Tibial nerve (tissue), 4 donors: ENCODE results near the gene AKAP12. TPM values are rescaled to one million over a fixed set of nuclear protein-coding genes. Genes with fewer than 3 reads are reported as not detected.

ENCODE experiments used
- DNase-seq, 2 donors: peaks; one replicate each; pipeline ENCODE4 v3.0.0-alpha.2; 2019; ENCODE audit warnings: low spot score in 2 of 2
- H3K27ac ChIP-seq, 4 donors: fragments of 200-600 bp; sonication (generic) in 3 of 4; one replicate each; pipeline ENCODE4 v1.5.1; 2017 to 2019; ENCODE audit warnings: mild to moderate bottlenecking in 1 of 4
- H3K27me3 ChIP-seq, 2 donors: fragments of 200-600 bp; sonication (generic) in 1 of 2; one replicate each; pipeline versions ENCODE4 v1.5.1 to v1.6.0; 2017 to 2019
- H3K36me3 ChIP-seq, 3 donors: fragments of 200-600 bp; sonication (generic); one replicate each; pipeline ENCODE4 v1.5.1; 2018 to 2019
- H3K4me1 ChIP-seq, 4 donors: fragments of 200-600 bp; sonication (generic) in 3 of 4; one replicate each; pipeline ENCODE4 v1.5.1; 2017 to 2019
- H3K4me3 ChIP-seq, 4 donors: fragments of 200-600 bp; sonication (generic) in 3 of 4; one replicate each; pipeline ENCODE4 v1.5.1; 2017 to 2019; ENCODE audit warnings: mild to moderate bottlenecking in 1 of 4, moderate library complexity in 1 of 4
- H3K9me3 ChIP-seq, 4 donors: fragments of 200-600 bp; sonication (generic) in 3 of 4; one replicate each; pipeline ENCODE4 v1.5.1; 2017 to 2019
- EP300 ChIP-seq, 2 donors: sonication (generic); formaldehyde crosslinking; IDR thresholded peaks; one replicate each; pipeline ENCODE4 v1.6.1; 2017; ENCODE audit warnings: antibody characterized with exemption in 2 of 2, mild to moderate bottlenecking in 1 of 2
- POLR2A ChIP-seq, 2 donors: fragments of 450-650 bp; IDR thresholded peaks; one replicate each; pipeline ENCODE4 v1.6.1; 2017; ENCODE audit warnings: antibody characterized with exemption in 2 of 2, mild to moderate bottlenecking in 2 of 2, moderate library complexity in 2 of 2
- WGBS, 2 donors: methylation state at CpG; one replicate each; pipeline ENCODE4 v1.1.5; 2018; 5-methylcytosine and 5-hydroxymethylcytosine counted together
- total RNA-seq, 4 donors: library from RNA; depleted of rRNA; stranded (reverse); fragments of >200 nt; gene quantifications; one replicate each; pipeline ENCODE4 v1.1.0, GENCODE V29; 2016
- TF ChIP-seq, protein P1 (sequence below), 5 experiments: fragments of 200-600 bp in 3 of 5; fragments of 450-650 bp in 2 of 5; sonication (generic) in 3 of 5; IDR thresholded peaks; one replicate each; pipeline ENCODE4 v1.5.1; 2016 to 2019; ENCODE audit warnings: antibody characterized with exemption in 5 of 5, mild to moderate bottlenecking in 3 of 5, moderate library complexity in 2 of 5

The AKAP12 gene
- total RNA-seq, 4 donors from 2014 or later = 214 to 268 (median 232) TPM

DNA sequence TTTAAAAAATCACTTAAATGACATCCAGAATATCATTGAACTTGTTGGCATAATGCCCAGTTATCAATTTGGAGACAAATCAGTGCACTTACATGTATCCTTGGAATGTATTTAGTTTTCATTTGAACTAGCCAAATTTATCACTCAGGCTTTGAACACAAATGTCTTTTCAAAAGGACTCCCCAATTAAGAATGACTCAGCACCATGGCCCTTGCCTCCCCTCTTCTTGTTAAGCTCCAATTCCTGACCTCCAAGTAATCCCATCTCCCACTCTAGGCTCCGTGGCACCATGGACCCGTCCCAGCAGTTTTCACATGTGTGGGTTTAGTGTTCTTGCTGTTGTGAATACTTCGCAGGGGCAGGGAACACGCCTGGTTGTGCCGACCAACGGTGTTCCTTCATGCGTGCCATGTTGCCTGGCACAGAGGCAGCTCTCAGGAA lies 2.7 kb downstream of the AKAP12 start:
- Histone ChIP-seq H3K27me3 (peaks cover 0 to 7% of the 10 kb centered on the region in 2 donors), H3K36me3 (peaks cover 0 to 9% (median 0%) of the 10 kb centered on the region in 3 donors), H3K4me1 (peaks cover 0 to 41% (median 6%) of the 10 kb centered on the region in 4 donors), H3K9me3 (no peaks in the 10 kb centered on the region), H3K27ac (peak overlapping the region in 2 of 4 donors; percentile 96 to 98), H3K4me3 (peak overlapping the region in 3 of 4 donors; percentile 76 to 97 (median 94))
- 60 to 67% methylated on average over 7 of the region's 7 CpGs for WGBS, 2 donors
- no peak for DNase-seq
- no peak for TF ChIP-seq POLR2A (IDR thresholded peaks at IDR 0.05)
- TF ChIP-seq, protein P1, sequence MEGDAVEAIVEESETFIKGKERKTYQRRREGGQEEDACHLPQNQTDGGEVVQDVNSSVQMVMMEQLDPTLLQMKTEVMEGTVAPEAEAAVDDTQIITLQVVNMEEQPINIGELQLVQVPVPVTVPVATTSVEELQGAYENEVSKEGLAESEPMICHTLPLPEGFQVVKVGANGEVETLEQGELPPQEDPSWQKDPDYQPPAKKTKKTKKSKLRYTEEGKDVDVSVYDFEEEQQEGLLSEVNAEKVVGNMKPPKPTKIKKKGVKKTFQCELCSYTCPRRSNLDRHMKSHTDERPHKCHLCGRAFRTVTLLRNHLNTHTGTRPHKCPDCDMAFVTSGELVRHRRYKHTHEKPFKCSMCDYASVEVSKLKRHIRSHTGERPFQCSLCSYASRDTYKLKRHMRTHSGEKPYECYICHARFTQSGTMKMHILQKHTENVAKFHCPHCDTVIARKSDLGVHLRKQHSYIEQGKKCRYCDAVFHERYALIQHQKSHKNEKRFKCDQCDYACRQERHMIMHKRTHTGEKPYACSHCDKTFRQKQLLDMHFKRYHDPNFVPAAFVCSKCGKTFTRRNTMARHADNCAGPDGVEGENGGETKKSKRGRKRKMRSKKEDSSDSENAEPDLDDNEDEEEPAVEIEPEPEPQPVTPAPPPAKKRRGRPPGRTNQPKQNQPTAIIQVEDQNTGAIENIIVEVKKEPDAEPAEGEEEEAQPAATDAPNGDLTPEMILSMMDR (IDR thresholded peaks at IDR 0.05) = no peak
- peak in 1 of 2 donors; percentile 33 for TF ChIP-seq EP300 (IDR thresholded peaks at IDR 0.05)

DNA sequence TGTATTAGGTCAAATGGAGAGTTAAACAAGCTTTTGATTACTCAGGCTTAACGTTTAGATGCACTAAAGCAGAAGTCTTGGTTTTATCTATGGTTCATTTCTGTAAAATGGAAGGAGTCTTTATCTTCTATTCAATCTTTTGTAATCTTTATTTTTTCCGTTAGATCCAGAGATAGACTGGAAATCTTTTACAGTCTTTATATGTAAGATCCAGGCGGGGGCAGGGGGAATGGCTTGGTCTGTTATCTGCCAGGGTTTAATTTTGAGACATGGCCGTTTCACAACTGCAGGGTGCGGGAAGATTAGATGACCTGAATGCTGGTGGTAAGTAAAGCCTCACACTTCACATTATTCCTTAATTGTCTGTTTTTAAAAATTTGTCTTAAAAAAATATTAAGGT lies 3.7 kb downstream of the AKAP12 start:
- TF ChIP-seq POLR2A (IDR thresholded peaks at IDR 0.05) (no peak), EP300 (IDR thresholded peaks at IDR 0.05) (no peak)
- TF ChIP-seq, protein P1 (IDR thresholded peaks at IDR 0.05) = no peak
- H3K9me3 ChIP-seq = no peaks in the 10 kb centered on the region
- H3K27ac ChIP-seq = peak overlapping the region in 1 of 4 donors; percentile 98
- no peak for DNase-seq
- WGBS, 2 donors = 74 to 77% methylated on average over 5 of the region's 5 CpGs
- no peak overlapping the region for H3K4me3 ChIP-seq
- peaks cover 0 to 9% (median 0%) of the 10 kb centered on the region in 3 donors for H3K36me3 ChIP-seq
- H3K27me3 ChIP-seq = peaks cover 0 to 7% of the 10 kb centered on the region in 2 donors
- H3K4me1 ChIP-seq = peaks cover 0 to 50% (median 6%) of the 10 kb centered on the region in 4 donors

DNA sequence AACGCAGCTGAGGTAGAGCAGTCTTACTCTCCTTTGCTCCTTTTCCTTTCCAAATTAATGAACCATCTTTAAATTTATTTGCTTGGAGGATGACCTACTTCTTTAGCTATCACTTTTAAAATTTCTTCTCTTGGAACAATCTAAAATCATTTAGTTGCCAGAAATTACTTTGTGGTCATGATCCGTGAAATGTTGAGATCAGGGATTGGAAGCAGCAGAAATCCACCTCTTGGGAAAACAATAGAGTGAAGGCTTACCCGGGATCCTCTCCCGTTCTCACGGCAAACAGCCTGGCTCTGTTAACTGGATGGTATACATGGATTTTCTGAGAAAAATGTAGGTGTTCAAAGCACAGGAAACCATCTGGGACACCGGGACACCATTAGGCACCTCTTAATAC lies 7.7 kb downstream of the AKAP12 start:
- H3K4me3 ChIP-seq = no peak overlapping the region
- TF ChIP-seq EP300 (IDR thresholded peaks at IDR 0.05) = no peak
- TF ChIP-seq, protein P1 (IDR thresholded peaks at IDR 0.05) = no peak
- TF ChIP-seq POLR2A (IDR thresholded peaks at IDR 0.05) = no peak
- no peaks in the 10 kb centered on the region for H3K9me3 ChIP-seq
- WGBS, 2 donors = 59 to 65% methylated on average over 6 of the region's 6 CpGs
- H3K27ac ChIP-seq = peak overlapping the region in 2 of 4 donors; percentile 13 to 29
- H3K27me3 ChIP-seq = no peaks in the 10 kb centered on the region
- peaks cover 0 to 30% (median 6%) of the 10 kb centered on the region in 4 donors for H3K4me1 ChIP-seq
- no peak for DNase-seq
- H3K36me3 ChIP-seq = peaks cover 0 to 9% (median 0%) of the 10 kb centered on the region in 3 donors

DNA sequence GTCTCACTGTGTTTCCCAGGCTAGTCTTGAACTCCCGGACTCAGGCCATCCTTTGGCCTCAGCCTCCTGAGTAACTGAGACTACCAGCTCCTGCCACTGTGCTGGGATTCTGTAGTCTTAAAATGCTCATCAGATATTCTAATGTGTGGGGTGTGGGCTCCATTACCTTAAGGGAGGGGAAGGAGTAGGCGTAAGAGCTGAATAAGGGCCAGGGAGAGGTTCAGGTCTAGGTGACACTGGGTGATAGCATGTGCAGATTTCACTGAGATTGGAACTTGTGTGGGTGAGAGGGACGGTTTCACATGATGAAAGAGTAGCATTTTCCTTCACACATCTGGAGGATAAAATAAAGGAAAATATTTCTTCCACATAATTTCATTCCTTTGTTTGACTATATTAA lies 8.5 kb downstream of the AKAP12 start:
- Histone ChIP-seq H3K36me3 (peaks cover 0 to 9% (median 0%) of the 10 kb centered on the region in 3 donors), H3K4me1 (peaks cover 0 to 22% (median 3%) of the 10 kb centered on the region in 4 donors), H3K4me3 (no peak overlapping the region), H3K27me3 (no peaks in the 10 kb centered on the region), H3K9me3 (no peaks in the 10 kb centered on the region), H3K27ac (peak overlapping the region in 1 of 4 donors; percentile 29)
- TF ChIP-seq POLR2A (IDR thresholded peaks at IDR 0.05) = no peak
- DNase-seq = no peak
- WGBS, 2 donors = 87 to 89% methylated on average over 3 of the region's 3 CpGs

DNA sequence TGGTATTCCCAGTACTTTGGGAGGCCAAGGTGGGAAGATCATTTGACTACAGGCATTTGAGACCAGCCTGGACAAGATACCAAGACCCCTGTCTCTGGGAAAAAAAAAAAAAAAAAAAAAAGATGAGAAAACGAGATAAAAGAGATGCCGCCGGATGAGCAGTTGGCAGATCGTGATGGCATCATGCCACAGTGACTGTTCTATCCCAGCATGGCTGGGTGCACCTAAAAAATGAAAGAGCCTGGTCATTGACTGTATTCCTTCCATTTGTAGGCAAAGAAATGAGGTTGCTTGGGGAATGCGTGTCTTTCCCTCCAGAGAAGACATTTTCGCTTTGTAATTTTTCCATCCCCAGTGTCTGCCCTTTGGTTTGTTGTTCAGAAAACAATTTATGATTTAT lies 12.9 kb downstream of the AKAP12 start:
- TF ChIP-seq, protein P1 (IDR thresholded peaks at IDR 0.05) = no peak
- TF ChIP-seq POLR2A (IDR thresholded peaks at IDR 0.05) (no peak), EP300 (IDR thresholded peaks at IDR 0.05) (no peak)
- Histone ChIP-seq H3K27ac (no peak overlapping the region), H3K4me3 (no peak overlapping the region), H3K4me1 (peaks cover 0 to 47% (median 2%) of the 10 kb centered on the region in 4 donors), H3K27me3 (no peaks in the 10 kb centered on the region), H3K36me3 (no peaks in the 10 kb centered on the region), H3K9me3 (no peaks in the 10 kb centered on the region)
- DNase-seq = no peak
- 87% methylated on average over 6 of the region's 6 CpGs for WGBS, 2 donors
